ENCODE measurements around the gene PPP4R4.

The PPP4R4 gene

DNA sequence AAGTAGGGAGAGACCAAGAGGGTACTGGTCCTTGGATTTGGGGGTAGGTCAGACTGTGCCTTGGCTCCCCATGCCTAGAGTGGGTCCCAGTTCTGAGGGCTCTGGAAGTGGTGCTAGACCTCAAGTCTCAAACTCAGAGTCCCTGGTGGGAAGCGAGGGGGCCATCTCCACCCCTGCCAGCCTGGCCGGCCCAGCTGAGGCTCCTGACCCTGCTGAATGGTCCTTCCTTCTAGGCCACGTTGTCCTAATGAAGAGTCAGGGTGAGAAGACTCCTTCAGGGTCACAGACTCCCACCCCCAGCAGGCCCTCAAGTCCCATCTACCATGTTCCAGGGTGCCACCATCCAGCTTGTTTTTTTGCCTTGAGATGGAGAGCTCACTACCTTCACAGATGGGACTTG is 136.1 kb downstream of the PPP4R4 start:
- no peak for DNase-seq

DNA sequence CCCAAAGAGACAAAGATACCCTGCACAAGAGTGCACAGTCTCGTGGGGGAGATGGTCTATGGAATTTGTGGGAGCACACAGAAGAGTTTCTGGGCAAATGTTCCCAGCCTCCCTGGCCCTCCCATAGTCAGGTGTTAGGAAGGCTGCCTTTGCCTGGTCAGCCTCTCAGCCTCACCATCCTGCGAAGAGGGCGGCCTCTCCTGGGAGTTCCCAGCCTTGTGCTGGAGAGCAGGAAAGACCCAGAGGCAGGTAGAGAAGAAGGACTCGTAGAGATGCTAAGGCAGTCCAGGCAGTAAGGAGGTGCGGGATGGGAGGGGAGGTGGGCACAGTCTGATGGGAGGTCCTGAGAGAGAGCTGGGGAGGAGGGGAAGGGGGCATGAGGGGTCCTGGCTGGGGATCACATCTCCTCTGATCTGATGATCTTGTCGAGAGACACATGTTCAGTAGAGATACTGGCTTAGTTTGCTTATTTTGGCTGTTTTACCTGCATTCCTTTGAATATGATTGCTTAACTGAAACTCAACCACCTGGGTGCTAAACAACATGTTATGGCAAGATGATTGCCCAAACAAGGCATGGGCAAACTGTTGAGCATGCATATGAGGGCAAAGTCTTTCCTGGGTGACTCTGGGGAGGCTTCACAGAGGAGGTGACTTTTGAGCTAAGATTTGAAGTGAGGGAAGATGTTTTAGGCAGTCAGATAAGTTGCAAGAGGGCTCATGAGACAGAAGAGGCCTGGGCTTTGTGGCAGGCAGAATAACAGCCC is 138.5 kb downstream of the PPP4R4 start:
- no peak for DNase-seq

DNA sequence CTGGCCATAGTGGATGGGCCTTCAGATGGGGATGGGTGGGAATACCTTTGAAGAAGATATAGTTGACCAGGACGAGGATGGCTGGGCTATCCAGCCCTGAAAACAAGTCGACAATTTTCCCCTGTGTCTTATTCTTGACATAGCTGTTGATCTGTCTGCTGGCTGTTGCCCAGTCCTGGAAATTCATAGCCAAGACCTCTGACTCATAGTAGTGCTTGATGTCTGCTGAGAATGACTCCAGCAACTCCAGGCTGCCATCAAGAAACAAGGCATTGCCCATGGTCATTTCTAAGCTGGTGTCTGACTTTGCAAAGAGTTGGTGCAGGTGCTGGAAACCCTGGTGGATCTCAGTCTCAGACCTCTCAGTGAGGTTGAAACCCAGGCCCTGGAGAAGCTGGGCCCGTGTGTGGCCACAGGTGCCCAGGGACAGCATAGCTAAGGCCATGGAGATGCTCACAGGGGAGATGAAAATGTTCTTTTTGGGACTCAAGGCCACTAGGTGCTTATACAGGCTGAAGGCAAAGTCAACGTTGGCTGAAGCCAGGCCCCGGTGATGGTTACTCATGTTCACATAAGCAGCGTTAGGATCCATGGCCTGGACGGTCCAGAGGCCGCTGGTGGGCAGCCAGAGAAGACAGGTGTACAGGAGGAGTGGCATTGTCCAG is 140.0 kb downstream of the PPP4R4 start:
- no peak for DNase-seq

DNA sequence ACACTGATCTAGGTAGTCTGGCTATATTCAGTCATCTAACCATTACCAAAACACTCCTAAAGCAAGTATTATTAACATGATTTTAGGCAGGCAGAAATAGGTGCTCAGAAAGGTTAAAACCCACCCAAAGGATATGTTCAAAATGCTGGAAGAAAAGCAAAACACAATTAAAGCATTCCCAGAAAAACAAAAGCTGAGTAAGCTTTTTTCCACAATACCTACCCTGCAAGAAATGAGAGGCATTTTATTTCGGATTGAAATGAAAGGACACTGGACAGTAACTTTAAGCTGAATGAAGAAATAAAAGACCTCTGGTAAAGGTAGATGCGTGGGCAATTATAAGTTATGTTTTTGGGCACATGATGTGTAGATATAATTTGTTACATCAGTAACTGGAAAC is 140.8 kb downstream of the PPP4R4 start:
- no peak for DNase-seq

DNA sequence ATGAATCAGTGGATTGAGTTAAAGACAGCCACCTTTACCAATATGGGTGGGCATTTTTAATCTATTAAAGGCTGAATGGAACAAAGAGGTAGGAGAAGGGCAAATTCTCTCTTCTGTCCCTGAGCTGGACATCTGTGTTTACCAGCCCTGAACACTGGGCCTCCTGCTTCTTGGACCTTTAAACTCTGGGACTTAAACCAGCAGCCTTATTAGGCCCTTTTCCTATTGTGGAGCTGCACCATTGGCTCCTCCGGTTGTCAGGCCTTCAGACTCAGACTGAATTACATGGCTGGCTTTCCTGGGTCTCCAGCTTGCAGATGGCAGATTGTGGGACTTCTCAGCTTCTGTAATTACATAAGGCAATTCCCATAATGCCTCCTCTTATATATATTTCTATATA is 142.6 kb downstream of the PPP4R4 start:
- no peak for DNase-seq

DNA sequence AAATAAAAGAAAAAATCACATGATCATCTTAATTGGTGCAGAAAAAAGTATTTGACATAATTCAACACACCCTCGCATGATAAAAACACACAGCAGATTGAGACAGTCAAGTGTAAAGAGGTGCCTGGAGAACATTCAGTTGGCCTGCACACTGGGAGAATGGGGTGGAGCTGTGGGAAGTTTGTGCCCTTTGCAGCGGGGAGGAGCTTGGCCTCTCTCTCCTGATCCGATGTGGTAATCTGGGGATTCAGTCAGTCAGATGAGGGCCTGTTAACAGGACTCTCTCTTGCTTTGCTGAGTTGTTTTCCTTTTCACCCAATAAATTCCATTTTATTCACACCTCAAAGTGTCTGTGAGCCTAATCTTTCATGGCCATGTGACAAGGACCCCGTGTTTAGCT is 143.1 kb downstream of the PPP4R4 start:
- no peak for DNase-seq

DNA sequence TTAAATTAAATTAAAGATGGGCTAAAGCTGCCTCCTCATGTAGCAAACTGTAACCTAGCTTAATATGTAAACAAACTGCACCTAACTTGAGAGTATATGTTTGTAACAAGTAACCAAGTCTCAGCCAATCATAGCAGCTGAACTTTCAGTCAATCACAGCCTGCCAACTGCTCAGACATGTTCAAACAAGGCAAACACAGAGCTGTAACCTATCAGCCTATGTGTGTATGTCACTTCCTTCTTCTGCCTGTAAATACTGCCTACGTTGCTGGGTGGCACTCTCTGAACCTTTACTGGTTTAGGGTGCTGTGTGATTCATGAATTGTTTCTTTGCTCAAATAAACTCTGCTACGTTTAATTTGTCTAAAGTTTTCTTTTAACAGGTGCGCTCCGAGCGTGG is 146.1 kb downstream of the PPP4R4 start:
- no peak for DNase-seq

DNA sequence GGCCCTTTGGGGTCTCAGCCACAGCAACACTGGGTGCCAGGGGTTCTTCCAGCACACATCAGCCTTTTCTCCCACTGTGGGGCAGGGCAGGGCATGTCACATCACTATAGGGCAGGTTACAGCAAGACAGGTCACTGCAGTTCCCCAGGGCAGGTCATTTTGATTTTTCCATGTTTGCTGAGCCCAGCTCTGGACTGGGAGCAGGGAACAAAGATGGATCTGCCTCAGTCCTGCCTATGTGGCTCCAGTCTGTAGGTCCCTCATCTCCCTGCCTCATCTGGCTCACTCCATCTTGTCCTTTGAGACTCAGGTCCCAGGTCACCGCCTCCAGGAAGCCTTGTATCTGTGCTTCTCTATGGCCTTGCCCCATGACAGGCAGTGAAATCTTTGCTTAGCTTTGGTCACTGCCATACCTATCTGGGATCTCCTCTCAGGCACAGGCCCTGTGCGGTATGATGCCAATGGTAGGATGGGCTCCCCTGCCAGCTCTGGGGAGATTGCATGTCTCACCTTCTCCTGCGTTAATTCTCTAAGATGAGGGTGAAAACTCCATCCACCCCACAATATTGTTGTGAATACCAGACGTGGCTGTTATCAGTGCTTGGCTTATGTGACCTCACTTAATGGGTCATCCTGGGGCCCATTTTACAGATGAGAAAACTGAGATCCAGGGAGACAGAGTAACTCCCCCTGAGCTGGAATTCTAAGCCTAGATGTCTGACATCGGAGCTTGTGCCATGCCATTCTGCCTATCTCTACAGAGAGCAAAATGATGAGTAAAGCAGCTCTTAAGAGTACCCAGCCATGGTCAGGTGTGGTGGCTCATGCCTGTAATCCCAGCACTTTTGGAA is 147.5 kb downstream of the PPP4R4 start:
- DNase-seq: no peak

DNA sequence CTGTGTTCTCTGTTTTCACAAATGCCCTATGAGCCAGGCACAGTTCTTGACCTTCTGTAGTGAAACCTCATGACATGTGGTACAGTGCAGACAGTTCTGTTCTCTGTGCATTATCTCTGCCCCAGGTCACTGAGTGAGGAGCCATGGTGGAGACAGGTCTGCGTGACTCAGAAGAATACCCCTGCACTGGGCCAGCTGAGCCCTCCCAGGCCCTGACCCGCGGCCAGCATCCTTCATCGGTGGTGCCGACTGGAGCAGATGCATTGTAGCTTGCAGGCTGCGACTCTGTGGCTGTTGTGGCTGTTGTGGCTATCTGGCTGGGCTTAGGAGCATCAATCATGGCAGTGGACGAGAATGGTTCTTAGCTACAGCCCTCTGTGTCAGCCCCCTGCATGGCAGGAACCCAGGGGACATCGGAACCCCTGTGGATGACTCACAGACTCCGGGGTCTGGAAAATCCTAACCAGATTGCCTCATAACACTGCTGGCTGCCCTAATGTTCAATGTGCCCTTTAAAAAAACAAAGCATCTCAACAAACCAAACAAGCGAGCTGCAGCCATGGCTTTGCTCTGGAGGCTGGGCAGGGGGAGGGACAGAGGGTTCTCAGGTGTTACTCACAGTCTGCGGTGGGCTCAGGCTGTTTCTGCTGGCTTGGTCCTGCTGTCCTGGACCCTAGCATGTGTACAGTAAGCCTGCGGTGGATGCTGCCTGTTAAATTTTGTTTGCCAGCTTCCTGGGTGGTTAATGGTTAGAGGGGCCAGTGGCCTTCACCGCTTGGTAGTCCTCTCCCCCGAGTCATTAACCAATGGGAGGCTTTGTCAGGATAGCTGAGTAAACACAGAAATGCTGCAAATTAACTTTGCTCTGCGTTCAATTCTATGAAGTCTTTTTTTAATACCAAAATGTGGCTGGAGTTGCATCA is 148.8 kb downstream of the PPP4R4 start, which contains the start of gene SERPINA6:
Gene SERPINA6 (minus strand): TSS at position 689 of the 923 bp plus-strand sequence. CDS start 8,688 bp downstream, outside the sequence.
- no peak for DNase-seq

DNA sequence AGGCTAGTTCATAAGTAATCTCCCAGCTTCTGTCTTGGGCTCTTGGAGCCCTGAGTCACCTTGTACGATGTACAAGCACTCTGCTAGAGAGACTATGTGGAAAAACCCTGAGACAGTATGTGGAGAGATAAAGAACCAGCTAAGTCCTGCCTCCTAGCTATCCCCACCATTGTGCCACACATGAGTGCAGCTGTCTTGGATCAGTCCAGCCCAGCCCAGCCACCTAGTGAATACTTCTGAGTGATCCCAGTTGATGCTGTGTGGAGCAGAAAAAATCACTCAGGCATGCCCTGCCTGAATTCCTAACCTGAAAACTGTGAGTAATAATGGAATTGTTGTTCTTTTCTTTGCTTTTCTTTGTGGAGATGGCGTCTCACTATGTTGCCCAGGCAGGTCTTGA is 154.1 kb downstream of the PPP4R4 start:
- DNase-seq: no peak
